Kidney (tissue), 22 donors: ENCODE measurements around the gene KLRB1. TPM values are rescaled to one million over a fixed set of nuclear protein-coding genes. Genes with fewer than 3 reads are reported as not detected.
A peak's percentile ranks its signal among the peaks of the same experiment; 100 is the strongest.

Source experiments
- DNase-seq, 5 donors: peaks; one replicate each; pipeline ENCODE4 v3.0.0-alpha.2; 2013 to 2020
- FAIRE-seq: peaks from 2 replicates; lab custom pipeline; 2012; peaks lifted over from hg19 to GRCh38; lab: Jason Lieb, UNC
- H3K27ac ChIP-seq, 2 donors: one replicate each; pipeline ENCODE4 v1.7.0; 2013; ENCODE audit warnings: low read depth in 2 of 2, low read length in 2 of 2, inconsistent platforms in 1 of 2
- H3K27me3 ChIP-seq: one replicate; pipeline ENCODE4 v1.7.1; 2013; ENCODE audit warnings: low read length, inconsistent platforms; ENCODE audit not compliant: control insufficient read depth, insufficient read depth
- H3K36me3 ChIP-seq, 3 donors: one replicate each; pipeline versions ENCODE4 v1.7.0 to v1.7.1; 2013; ENCODE audit warnings: low read length in 3 of 3, control low read depth in 1 of 3, inconsistent platforms in 1 of 3; ENCODE audit not compliant: insufficient read depth in 3 of 3, control insufficient read depth in 2 of 3
- H3K4me1 ChIP-seq, 3 donors: one replicate each; pipeline versions ENCODE4 v1.7.0 to v1.7.1; 2013; ENCODE audit warnings: low read length in 3 of 3, inconsistent platforms in 1 of 3, low read depth in 1 of 3; ENCODE audit not compliant: control insufficient read depth in 2 of 3, insufficient read depth in 2 of 3
- H3K4me3 ChIP-seq, 3 donors: one replicate each; pipeline versions ENCODE4 v1.7.0 to v1.8.1; 2013; ENCODE audit warnings: low read length in 3 of 3, control low read depth in 1 of 3, inconsistent platforms in 1 of 3
- H3K9ac ChIP-seq, 3 donors: one replicate each; pipeline versions ENCODE4 v1.7.0 to v1.7.1; 2013; ENCODE audit warnings: low read length in 3 of 3, control low read depth in 1 of 3, inconsistent platforms in 1 of 3
- H3K9me3 ChIP-seq, 3 donors: one replicate each; pipeline versions ENCODE4 v1.7.0 to v1.7.1; 2013; ENCODE audit warnings: low read length in 3 of 3, control low read depth in 1 of 3, inconsistent platforms in 1 of 3; ENCODE audit not compliant: control insufficient read depth in 2 of 3, insufficient read depth in 1 of 3
- CTCF ChIP-seq: IDR thresholded peaks from 3 replicates; pipeline ENCODE4 v1.5.1; 2012; ENCODE audit warnings: mild to moderate bottlenecking, moderate library complexity, borderline replicate concordance; ENCODE audit not compliant: insufficient read depth; ENCODE audit errors: extremely low read depth
- intact Hi-C: fragments of 100-400 bp; cut with DNase I; formaldehyde crosslinking; loops from one replicate; pipeline ENCODE4 v1.11.1; 2022
- long read RNA-seq, 10 donors: library from polyadenylated mRNA in 1 of 10; unstranded in 1 of 10; transcript quantifications; one replicate each; pipeline ENCODE4 v2.0.0 and lab custom pipeline, GENCODE V29; 2021 to 2026
- polyA plus RNA-seq: library from polyadenylated mRNA; stranded (reverse); fragments of 350-450 nt; fragmentation: Illumina TruSeq; extraction: RNeasy Lipid Tissue Mini Kit (QIAGEN cat#74804); gene quantifications from one replicate; pipeline ENCODE4 v1.2.3, GENCODE V29; 2014; ENCODE audit warnings: low read depth, low replicate concordance; ENCODE audit not compliant: insufficient read depth
- total RNA-seq: library from RNA; stranded (reverse); fragmentation: NEBNext Ultra II Directional; extraction: Animal tissue kit (Norgen Biotek cat#: 25700); gene quantifications from one replicate; pipeline ENCODE4 v1.2.1, GENCODE V29; 2021
- donor health status: control.
- donor health status: control.
- donor health status: control.
- donor health status: control.
- donor health status: control.
- donor health status: DM: yes; HTN: yes; CAD: no.
- donor health status: Normal renal cell carcinoma (clear cell type).

The KLRB1 gene
- 3.0 TPM for total RNA-seq
- 0.73 TPM for polyA plus RNA-seq
- long read RNA-seq, donor 1, partial matches to known transcripts, result 0 of 4 reads
- long read RNA-seq, donor 1, other reads (novel, unspliced or antisense), result 0 of 4 reads
- long read RNA-seq, donor 2, partial matches to known transcripts, result 0 of 4 reads
- long read RNA-seq, donor 2, other reads (novel, unspliced or antisense), result 0 of 4 reads
- long read RNA-seq, donor 3, transcript KLRB1-201 (6 exons, 1,448 nt), result major isoform, 11 of 17 reads
- long read RNA-seq, donor 3, partial matches to known transcripts, result 6 of 17 reads
- long read RNA-seq, donor 3, other reads (novel, unspliced or antisense), result 0 of 17 reads
- long read RNA-seq, donor 4, partial matches to known transcripts, result 0 of 2 reads
- long read RNA-seq, donor 4, other reads (novel, unspliced or antisense), result 0 of 2 reads
- long read RNA-seq, donor 5, result 0 reads
- long read RNA-seq, donor 6, transcript KLRB1-201 (6 exons, 1,448 nt), result major isoform, 37 of 58 reads
- long read RNA-seq, donor 6, partial matches to known transcripts, result 21 of 58 reads
- long read RNA-seq, donor 6, other reads (novel, unspliced or antisense), result 0 of 58 reads
- long read RNA-seq, donor 7, partial matches to known transcripts, result 0 of 1 reads
- long read RNA-seq, donor 7, other reads (novel, unspliced or antisense), result 0 of 1 reads
- long read RNA-seq, donor 8, transcript KLRB1-201 (6 exons, 1,448 nt), result major isoform, 8 of 13 reads
- long read RNA-seq, donor 8, partial matches to known transcripts, result 5 of 13 reads
- long read RNA-seq, donor 8, other reads (novel, unspliced or antisense), result 0 of 13 reads
- long read RNA-seq, donor 9, partial matches to known transcripts, result 0 of 1 reads
- long read RNA-seq, donor 9, other reads (novel, unspliced or antisense), result 0 of 1 reads
- long read RNA-seq, donor 10, result 0 reads

DNA sequence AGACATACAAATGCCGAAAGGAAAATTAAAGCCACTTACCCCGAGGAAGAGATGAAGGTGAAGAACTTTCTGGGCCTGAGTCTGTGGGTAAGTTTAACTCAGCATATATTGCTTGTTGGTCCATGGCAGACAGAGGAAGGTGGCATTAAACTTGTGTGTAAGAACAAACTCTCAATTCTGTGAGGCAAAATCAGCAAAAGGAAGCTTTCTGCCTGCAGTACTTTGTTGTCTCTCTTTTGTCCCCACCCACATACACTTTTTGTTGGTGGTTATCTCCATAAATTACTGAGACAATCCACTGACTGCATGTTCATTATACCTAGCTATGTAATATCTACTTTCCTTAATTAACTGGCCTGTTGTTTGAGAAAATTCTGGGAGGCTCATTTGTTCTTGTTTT lies at the start of gene KLRB1:
TSS of gene KLRB1 (minus strand) at position 201 of the 400 bp plus-strand sequence. CDS start at position 124, 77 bp downstream.
- intact Hi-C loops, result no loop called here
- no peak for TF ChIP-seq CTCF
- Histone ChIP-seq H3K27me3 (no peaks in the 10 kb centered on the region), H3K9ac (no peak within 1 kb of the TSS), H3K4me1 (no peaks in the 10 kb centered on the region), H3K27ac (no peak within 1 kb of the TSS), H3K36me3 (no peaks in the 10 kb centered on the region), H3K9me3 (no peaks in the 10 kb centered on the region), H3K4me3 (no peak within 1 kb of the TSS)
- FAIRE-seq (no peak), DNase-seq (peak in 1 of 5 donors; percentile 4)

GRCh38 chr12:9651265-9651729 lies 43.6 kb upstream of the KLRB1 start:
- H3K36me3 ChIP-seq, result no peaks in the 10 kb centered on the region
- intact Hi-C loops, result no loop called here
- no peak for FAIRE-seq
- H3K27me3 ChIP-seq, result no peaks in the 10 kb centered on the region
- peak in 1 of 5 donors; percentile 6 for DNase-seq
- peak overlapping the region in 1 of 2 donors; percentile 9 for H3K27ac ChIP-seq
- no peak overlapping the region for H3K9ac ChIP-seq
- TF ChIP-seq CTCF, result no peak
- H3K4me1 ChIP-seq, result peaks cover 0 to 3% (median 0%) of the 10 kb centered on the region in 3 donors
- no peaks in the 10 kb centered on the region for H3K9me3 ChIP-seq
- no peak overlapping the region for H3K4me3 ChIP-seq

- Histone ChIP-seq H3K9me3 (no peaks in the 10 kb centered on the region), H3K4me3 (peak overlapping the region; percentile 83 to 90 (median 84)), H3K4me1 (peaks cover 0 to 3% (median 0%) of the 10 kb centered on the region in 3 donors), H3K9ac (peak overlapping the region in 1 of 3 donors; percentile 11), H3K27ac (peak overlapping the region in 1 of 2 donors; percentile 34), H3K36me3 (no peaks in the 10 kb centered on the region), H3K27me3 (no peaks in the 10 kb centered on the region)
- intact Hi-C loops, result no loop called here
- no peak for FAIRE-seq
- no peak for TF ChIP-seq CTCF
- peak in 2 of 5 donors; percentile 3 to 7 for DNase-seq
Measured at GRCh38 chr12:9650151-9650576, 42.4 kb upstream of the KLRB1 start.
